Measurements from ENCODE around the gene MAN1C1.

DNA sequence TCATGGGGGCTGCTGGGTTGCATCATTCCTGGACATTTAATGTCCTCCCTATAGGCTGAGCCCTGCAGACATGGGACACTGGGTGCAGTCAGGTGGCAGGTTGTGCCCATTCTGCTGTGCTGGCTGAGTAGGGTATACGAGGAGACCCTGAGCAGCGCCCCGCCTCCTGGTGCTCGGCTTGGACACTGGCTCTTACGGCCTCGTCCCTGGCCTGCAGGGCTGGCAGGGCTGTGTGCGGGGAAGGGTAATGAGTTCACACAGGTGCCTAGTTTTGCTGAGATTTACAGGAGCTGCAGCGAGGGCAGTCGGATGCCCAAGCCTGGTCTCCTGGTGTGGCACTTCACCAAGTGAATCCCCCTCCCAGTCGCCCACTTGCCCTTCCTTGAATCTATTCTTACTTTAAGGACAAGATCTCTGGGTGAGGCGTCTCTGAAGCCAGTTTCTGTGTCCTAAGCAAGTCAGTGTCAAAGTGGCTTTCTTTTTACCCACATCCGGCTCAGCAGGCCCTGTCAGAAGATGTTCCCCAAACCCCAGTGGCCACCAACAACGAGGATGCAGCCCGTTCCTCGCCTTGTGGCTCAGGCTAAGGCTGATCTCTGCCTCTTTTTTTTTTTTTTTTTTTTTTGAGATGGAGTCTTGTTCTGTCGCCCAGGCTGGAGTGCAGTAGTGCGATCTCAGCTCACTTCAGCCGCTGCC is 73.2 kb downstream of the MAN1C1 start:
- TF ChIP-seq, protein P1, sequence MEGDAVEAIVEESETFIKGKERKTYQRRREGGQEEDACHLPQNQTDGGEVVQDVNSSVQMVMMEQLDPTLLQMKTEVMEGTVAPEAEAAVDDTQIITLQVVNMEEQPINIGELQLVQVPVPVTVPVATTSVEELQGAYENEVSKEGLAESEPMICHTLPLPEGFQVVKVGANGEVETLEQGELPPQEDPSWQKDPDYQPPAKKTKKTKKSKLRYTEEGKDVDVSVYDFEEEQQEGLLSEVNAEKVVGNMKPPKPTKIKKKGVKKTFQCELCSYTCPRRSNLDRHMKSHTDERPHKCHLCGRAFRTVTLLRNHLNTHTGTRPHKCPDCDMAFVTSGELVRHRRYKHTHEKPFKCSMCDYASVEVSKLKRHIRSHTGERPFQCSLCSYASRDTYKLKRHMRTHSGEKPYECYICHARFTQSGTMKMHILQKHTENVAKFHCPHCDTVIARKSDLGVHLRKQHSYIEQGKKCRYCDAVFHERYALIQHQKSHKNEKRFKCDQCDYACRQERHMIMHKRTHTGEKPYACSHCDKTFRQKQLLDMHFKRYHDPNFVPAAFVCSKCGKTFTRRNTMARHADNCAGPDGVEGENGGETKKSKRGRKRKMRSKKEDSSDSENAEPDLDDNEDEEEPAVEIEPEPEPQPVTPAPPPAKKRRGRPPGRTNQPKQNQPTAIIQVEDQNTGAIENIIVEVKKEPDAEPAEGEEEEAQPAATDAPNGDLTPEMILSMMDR (IDR thresholded peaks at IDR 0.05): no peak
- TF ChIP-seq EP300 (IDR thresholded peaks at IDR 0.05): no peak
- no peak for TF ChIP-seq POLR2AphosphoS5 (IDR thresholded peaks at IDR 0.05)

Data from sigmoid colon (tissue), 4 donors.